Thoracic aorta (tissue), 2 donors: ENCODE results near the gene IFIT2. TPM values are rescaled to one million over a fixed set of nuclear protein-coding genes. Genes with fewer than 3 reads are reported as not detected.
"Not testable (repeated sequence)": the region's sequence is repeated elsewhere in the genome, so short reads cannot be mapped to it uniquely, and the experiment has no call there.

Experiments
- ATAC-seq: fragments of 150-250 bp; one replicate; pipeline ENCODE4 v1.8.0; 2017; ENCODE audit warnings: low read depth; ENCODE audit not compliant: insufficient number of reproducible peaks, low FRiP score
- DNase-seq: peaks from one replicate; pipeline ENCODE4 v3.0.0-alpha.2; 2020; ENCODE audit warnings: low spot score
- H3K27ac ChIP-seq, 2 donors: fragments of 200-600 bp; sonication (generic); 1 replicate in 1 of 2; 2 replicates in 1 of 2; pipeline ENCODE4 v1.5.1; 2016; ENCODE audit warnings: mild to moderate bottlenecking in 2 of 2, moderate library complexity in 2 of 2
- H3K27me3 ChIP-seq: fragments of 200-600 bp; sonication (generic); replicated peaks from 2 replicates; pipeline ENCODE4 v1.6.0; 2016; ENCODE audit warnings: mild to moderate bottlenecking; ENCODE audit not compliant: insufficient read depth
- H3K36me3 ChIP-seq: fragments of 200-600 bp; sonication (generic); one replicate; pipeline ENCODE4 v1.5.1; 2016
- H3K4me1 ChIP-seq, 2 donors: fragments of 200-600 bp; sonication (generic); 1 replicate in 1 of 2; 2 replicates in 1 of 2; pipeline versions ENCODE4 v1.5.1 to v1.6.0; 2016; ENCODE audit warnings: low read depth in 2 of 2, mild to moderate bottlenecking in 1 of 2; ENCODE audit not compliant: control insufficient read depth in 1 of 2
- H3K4me3 ChIP-seq: fragments of 200-600 bp; sonication (generic); 2 replicates; pipeline ENCODE4 v1.5.1; 2016; ENCODE audit warnings: mild to moderate bottlenecking
- H3K9me3 ChIP-seq: fragments of 200-600 bp; sonication (generic); 2 replicates; pipeline ENCODE4 v1.5.1; 2016
- CTCF ChIP-seq: fragments of 200-600 bp; sonication (generic); IDR thresholded peaks from one replicate; pipeline ENCODE4 v1.5.1; 2019; ENCODE audit warnings: antibody characterized with exemption
- total RNA-seq, 2 donors: library from RNA; depleted of rRNA; stranded (reverse); fragments of >200 nt; gene quantifications; one replicate each; pipeline versions ENCODE4 v1.1.0 to v1.2.3, GENCODE V29; 2016

IFIT2 gene
- total RNA-seq, 2 donors from 2014 or later: 5.9 to 17.1 TPM

- DNase-seq (no peak), ATAC-seq (no peak)
- H3K36me3 ChIP-seq: no peaks in the 10 kb centered on the region
- no peak overlapping the region for H3K4me3 ChIP-seq
- H3K4me1 ChIP-seq: peaks cover 25 to 43% of the 10 kb centered on the region in 2 donors
- H3K27ac ChIP-seq: peak overlapping the region in 1 of 2 donors; percentile 34
- no peaks in the 10 kb centered on the region for H3K27me3 ChIP-seq
- no peaks in the 10 kb centered on the region for H3K9me3 ChIP-seq
- TF ChIP-seq CTCF: no peak
Measured at GRCh38 chr10:89347701-89348457, 46.0 kb downstream of the IFIT2 start.

GRCh38 chr10:89348481-89348880 is 46.6 kb downstream of the IFIT2 start:
- ATAC-seq (no peak), DNase-seq (no peak)
- Histone ChIP-seq H3K27ac (no peak overlapping the region), H3K4me1 (peaks cover 25 to 43% of the 10 kb centered on the region in 2 donors), H3K9me3 (no peaks in the 10 kb centered on the region), H3K4me3 (no peak overlapping the region), H3K27me3 (no peaks in the 10 kb centered on the region), H3K36me3 (no peaks in the 10 kb centered on the region)
- TF ChIP-seq CTCF: no peak

- DNase-seq (no peak), ATAC-seq (no peak)
- Histone ChIP-seq H3K27me3 (no peaks in the 10 kb centered on the region), H3K9me3 (no peaks in the 10 kb centered on the region), H3K4me3 (no peak overlapping the region), H3K36me3 (no peaks in the 10 kb centered on the region), H3K4me1 (peaks cover 25 to 43% of the 10 kb centered on the region in 2 donors), H3K27ac (no peak overlapping the region)
- TF ChIP-seq CTCF: no peak
Measured at GRCh38 chr10:89348975-89349374, 47.1 kb downstream of the IFIT2 start.

GRCh38 chr10:89350631-89351315 is 48.9 kb downstream of the IFIT2 start:
- not testable (repeated sequence) for H3K27me3 ChIP-seq, H3K9me3 ChIP-seq, ATAC-seq, DNase-seq, H3K36me3 ChIP-seq
- H3K4me1 ChIP-seq: peaks cover 25 to 43% of the 10 kb centered on the region in 2 donors
- peak overlapping the region; percentile 30 for H3K4me3 ChIP-seq
- peak overlapping the region; percentile 81 to 86 for H3K27ac ChIP-seq

GRCh38 chr10:89351412-89351779 is 49.5 kb downstream of the IFIT2 start:
- no peak for TF ChIP-seq CTCF
- Histone ChIP-seq H3K36me3 (no peaks in the 10 kb centered on the region), H3K27ac (peak overlapping the region; percentile 81 to 86), H3K27me3 (no peaks in the 10 kb centered on the region), H3K9me3 (no peaks in the 10 kb centered on the region), H3K4me3 (peak overlapping the region; percentile 30), H3K4me1 (peaks cover 25 to 43% of the 10 kb centered on the region in 2 donors)
- no peak for DNase-seq
- ATAC-seq: no peak
